Measurements from ENCODE around the gene PPP2R2D. TPM values are rescaled to one million over a fixed set of nuclear protein-coding genes. Genes with fewer than 3 reads are reported as not detected.
A peak's percentile ranks its signal among the peaks of the same experiment; 100 is the strongest.
"Not testable (repeated sequence)": the region's sequence is repeated elsewhere in the genome, so short reads cannot be mapped to it uniquely, and the experiment has no call there.

The PPP2R2D gene
- total and polyA plus RNA-seq, 5 donors = 30.1 to 38.2 (median 35.4) TPM

- Histone ChIP-seq H3K27me3 (ENCODE audit: control insufficient read depth, insufficient read depth) (no peaks in the 10 kb centered on the region), H3K27ac (ENCODE audit: low read length) (no peak overlapping the region), H3K4me1 (ENCODE audit: control insufficient read depth, insufficient read depth, low read length) (peaks cover 7% of the 10 kb centered on the region), H3K9me3 (ENCODE audit: control insufficient read depth, low read length) (no peaks in the 10 kb centered on the region), H3K4me3 (ENCODE audit: low read length) (peak overlapping the region; percentile 55)
- intact Hi-C loops (cut with DNase I) = loop anchor here in 1 of 4 donors (10.0 kb wide), 1 partner anchor 75 kb away; the partner anchor contains the start of gene PPP2R2D
- DNase-seq = peak; percentile 53 to 83 (median 82)
- peak; percentile 37 to 55 for ATAC-seq
- WGBS = 10% methylated on average over 30 of the region's 30 CpGs
These were observed 79.0 kb downstream of the PPP2R2D start for GRCh38 chr10:131979821-131980270.

- intact Hi-C loops (cut with DNase I) = no loop called here
- WGBS = 86% methylated on average over 8 of the region's 8 CpGs
- Histone ChIP-seq H3K27ac (ENCODE audit: low read length) (no peak overlapping the region), H3K27me3 (ENCODE audit: control insufficient read depth, insufficient read depth) (no peaks in the 10 kb centered on the region), H3K4me1 (ENCODE audit: control insufficient read depth, insufficient read depth, low read length) (peaks cover 7% of the 10 kb centered on the region), H3K9me3 (ENCODE audit: control insufficient read depth, low read length) (no peaks in the 10 kb centered on the region), H3K4me3 (ENCODE audit: low read length) (peak overlapping the region; percentile 77)
- ATAC-seq (no peak), DNase-seq (no peak)
These were observed 79.5 kb downstream of the PPP2R2D start for GRCh38 chr10:131980321-131980720.

DNA sequence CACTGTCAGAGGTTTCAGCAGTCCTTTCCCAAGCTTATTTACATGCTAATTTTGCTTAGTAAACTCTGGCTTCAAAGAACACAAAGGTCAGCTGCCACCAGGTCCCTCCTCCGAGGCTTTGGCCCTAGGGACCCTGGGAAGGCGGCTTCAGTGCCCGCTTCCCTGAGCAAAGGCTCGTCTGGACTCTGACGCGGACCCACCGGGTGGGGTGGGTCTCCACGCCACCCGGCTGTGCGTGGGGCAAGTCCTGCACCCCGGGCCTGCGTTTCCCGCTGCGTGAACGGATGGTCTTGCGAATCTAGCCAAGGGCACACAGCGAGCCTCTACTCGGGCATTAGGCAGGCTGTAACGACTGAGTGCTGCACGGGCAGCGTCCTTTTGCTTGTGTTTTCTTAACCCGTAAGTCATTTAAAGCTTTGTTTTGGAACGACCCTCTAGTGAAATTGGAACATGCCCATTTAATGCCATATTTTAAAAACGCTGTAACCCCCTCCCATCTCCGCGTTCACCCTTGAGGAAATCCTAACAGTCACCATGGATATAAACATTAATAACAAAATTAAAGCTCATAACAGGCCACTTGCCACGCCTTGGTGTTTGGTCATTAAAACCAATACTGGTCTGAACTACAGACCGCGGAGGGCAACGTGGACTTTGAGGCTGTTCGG, 80.1 kb downstream of the PPP2R2D start:
- H3K4me1 ChIP-seq (ENCODE audit: control insufficient read depth, insufficient read depth, low read length) = peaks cover 3% of the 10 kb centered on the region
- intact Hi-C loops (cut with DNase I) = no loop called here
- no peaks in the 10 kb centered on the region for H3K9me3 ChIP-seq (ENCODE audit: control insufficient read depth, low read length)
- peak overlapping the region; percentile 14 for H3K27ac ChIP-seq (ENCODE audit: low read length)
- DNase-seq (peak in 1 of 3 donors; percentile 63), ATAC-seq (peak in 1 of 2 donors; percentile 3)
- WGBS = 5% methylated on average over 31 of the region's 31 CpGs
- H3K4me3 ChIP-seq (ENCODE audit: low read length) = peak overlapping the region; percentile 77
- H3K27me3 ChIP-seq (ENCODE audit: control insufficient read depth, insufficient read depth) = no peaks in the 10 kb centered on the region

GRCh38 chr10:131981429-131982184, 80.8 kb downstream of the PPP2R2D start, which contains the start of gene BNIP3:
TSS of gene BNIP3 (minus strand) at chr10:131981923. CDS start at chr10:131981806, 117 bp downstream.
- ATAC-seq (peak; percentile 97 to 98), DNase-seq (peak; percentile 96 to 99 (median 99))
- intact Hi-C loops (cut with DNase I) = no loop called here
- H3K9me3 ChIP-seq (ENCODE audit: control insufficient read depth, low read length) = no peaks in the 10 kb centered on the region
- peak within 1 kb of the TSS; percentile 77 for H3K4me3 ChIP-seq (ENCODE audit: low read length)
- under 1% methylated on average over 99 of the region's 100 CpGs for WGBS
- H3K4me1 ChIP-seq (ENCODE audit: control insufficient read depth, insufficient read depth, low read length) = peaks cover 2% of the 10 kb centered on the region
- no peaks in the 10 kb centered on the region for H3K27me3 ChIP-seq (ENCODE audit: control insufficient read depth, insufficient read depth)
- H3K27ac ChIP-seq (ENCODE audit: low read length) = peak within 1 kb of the TSS; percentile 58

DNA sequence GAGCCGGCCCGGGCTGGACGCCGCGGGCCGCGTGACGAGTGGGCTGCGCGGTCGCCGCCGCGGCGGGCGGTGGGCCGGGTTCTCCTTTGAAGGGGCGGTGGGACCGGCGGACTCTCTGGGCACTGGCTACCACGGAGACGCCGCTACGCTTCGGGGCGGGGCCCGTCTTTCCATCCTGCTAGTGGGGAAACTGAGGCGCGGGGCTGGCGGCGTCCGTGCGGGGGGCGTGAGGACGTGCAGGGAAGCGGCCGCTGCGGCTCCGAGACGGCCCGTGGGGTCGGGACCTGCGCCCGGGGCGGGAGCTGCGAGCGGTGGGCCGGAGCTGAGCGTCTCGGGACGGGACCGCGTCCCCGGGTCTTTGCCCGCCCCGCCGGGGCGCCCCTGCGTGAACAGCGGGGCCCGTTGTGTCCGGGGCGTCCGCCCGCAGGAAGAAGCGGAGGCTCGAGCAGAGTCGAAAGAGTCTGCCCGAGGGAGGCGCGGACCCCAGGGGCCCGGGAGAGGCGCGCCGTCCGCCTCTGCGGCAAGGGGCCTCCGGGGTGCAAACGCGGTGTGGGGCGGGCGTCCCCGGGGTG, 81.5 kb downstream of the PPP2R2D start:
- ATAC-seq = peak in 1 of 2 donors; percentile 2
- no peaks in the 10 kb centered on the region for H3K9me3 ChIP-seq (ENCODE audit: control insufficient read depth, low read length)
- H3K27ac ChIP-seq (ENCODE audit: low read length) = peak overlapping the region; percentile 58
- intact Hi-C loops (cut with DNase I) = no loop called here
- peaks cover 2% of the 10 kb centered on the region for H3K4me1 ChIP-seq (ENCODE audit: control insufficient read depth, insufficient read depth, low read length)
- WGBS = 3% methylated on average over 83 of the region's 83 CpGs
- peak in 1 of 3 donors; percentile 69 for DNase-seq
- no peaks in the 10 kb centered on the region for H3K27me3 ChIP-seq (ENCODE audit: control insufficient read depth, insufficient read depth)
- H3K4me3 ChIP-seq (ENCODE audit: low read length) = peak overlapping the region; percentile 77

DNA sequence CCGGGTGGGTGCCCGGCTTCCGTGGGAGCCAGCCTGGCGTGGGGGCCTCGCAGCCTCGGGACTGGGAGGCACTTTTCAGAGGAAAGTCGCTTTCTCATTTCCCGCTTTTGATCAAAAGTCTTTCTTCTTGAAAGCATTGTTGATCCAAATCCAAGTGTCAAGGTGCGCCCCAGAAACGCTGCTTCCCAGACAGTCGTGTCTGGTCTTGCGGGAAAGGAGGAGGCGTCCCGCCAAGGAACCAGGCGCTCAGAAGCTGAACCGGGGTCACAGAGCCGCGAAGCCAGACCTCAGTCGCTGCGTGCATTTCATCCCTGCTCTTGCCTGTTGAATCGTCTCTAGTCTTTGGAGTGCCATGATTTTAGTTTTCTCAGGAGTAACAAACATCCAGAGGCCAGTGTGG, 82.0 kb downstream of the PPP2R2D start:
- peak overlapping the region; percentile 77 for H3K4me3 ChIP-seq (ENCODE audit: low read length)
- peaks cover 2% of the 10 kb centered on the region for H3K4me1 ChIP-seq (ENCODE audit: control insufficient read depth, insufficient read depth, low read length)
- DNase-seq (peak in 1 of 3 donors; percentile 70), ATAC-seq (no peak)
- H3K9me3 ChIP-seq (ENCODE audit: control insufficient read depth, low read length) = no peaks in the 10 kb centered on the region
- no peak overlapping the region for H3K27ac ChIP-seq (ENCODE audit: low read length)
- no peaks in the 10 kb centered on the region for H3K27me3 ChIP-seq (ENCODE audit: control insufficient read depth, insufficient read depth)
- 67% methylated on average over 21 of the region's 21 CpGs for WGBS
- intact Hi-C loops (cut with DNase I) = no loop called here

DNA sequence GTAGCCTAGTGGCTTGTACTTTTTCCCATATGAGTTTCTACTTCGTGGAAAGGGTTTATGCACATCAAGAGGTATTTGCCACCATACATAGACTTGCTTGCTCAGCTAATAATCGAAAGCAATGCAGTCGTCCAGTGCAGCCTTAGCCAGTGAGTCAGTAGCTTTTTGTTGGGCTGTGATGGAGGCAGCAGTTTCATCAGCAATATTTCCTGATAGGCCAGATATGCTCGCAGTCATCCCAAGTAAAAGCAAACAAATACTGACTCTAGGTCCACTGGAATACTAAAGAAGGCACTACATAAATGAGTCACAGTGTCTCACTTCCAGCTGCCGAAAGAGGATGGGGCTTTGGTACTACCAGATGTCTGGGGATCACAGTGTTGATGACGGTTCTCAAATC, 83.0 kb downstream of the PPP2R2D start:
- Histone ChIP-seq H3K27ac (ENCODE audit: low read length) (no peak overlapping the region), H3K27me3 (ENCODE audit: control insufficient read depth, insufficient read depth) (no peaks in the 10 kb centered on the region), H3K4me3 (ENCODE audit: low read length) (no peak overlapping the region), H3K4me1 (ENCODE audit: control insufficient read depth, insufficient read depth, low read length) (peaks cover 2% of the 10 kb centered on the region), H3K9me3 (ENCODE audit: control insufficient read depth, low read length) (no peaks in the 10 kb centered on the region)
- DNase-seq (no peak), ATAC-seq (no peak)
- intact Hi-C loops (cut with DNase I) = no loop called here
- WGBS = 72% methylated on average over 6 of the region's 6 CpGs

- H3K9me3 ChIP-seq (ENCODE audit: control insufficient read depth, low read length) = not testable (repeated sequence)
These were observed 86.0 kb downstream of the PPP2R2D start for GRCh38 chr10:131986851-131987250.

GRCh38 chr10:131987301-131987700, 86.5 kb downstream of the PPP2R2D start:
- H3K27ac ChIP-seq (ENCODE audit: low read length); H3K4me1 ChIP-seq (ENCODE audit: control insufficient read depth, insufficient read depth, low read length); H3K27me3 ChIP-seq (ENCODE audit: control insufficient read depth, insufficient read depth); H3K4me3 ChIP-seq (ENCODE audit: low read length); DNase-seq; ATAC-seq; H3K9me3 ChIP-seq (ENCODE audit: control insufficient read depth, low read length); intact Hi-C loops (cut with DNase I): not testable (repeated sequence)
- 95% methylated on average over 4 of the region's 5 CpGs for WGBS

More at GRCh38 chr10:131986851-131987250, 86.0 kb downstream of the PPP2R2D start:
- H3K4me1 ChIP-seq (ENCODE audit: control insufficient read depth, insufficient read depth, low read length); H3K4me3 ChIP-seq (ENCODE audit: low read length); ATAC-seq; intact Hi-C loops (cut with DNase I); H3K27ac ChIP-seq (ENCODE audit: low read length); H3K27me3 ChIP-seq (ENCODE audit: control insufficient read depth, insufficient read depth); DNase-seq: not testable (repeated sequence)
- 97% methylated on average over 7 of the region's 7 CpGs for WGBS

DNA sequence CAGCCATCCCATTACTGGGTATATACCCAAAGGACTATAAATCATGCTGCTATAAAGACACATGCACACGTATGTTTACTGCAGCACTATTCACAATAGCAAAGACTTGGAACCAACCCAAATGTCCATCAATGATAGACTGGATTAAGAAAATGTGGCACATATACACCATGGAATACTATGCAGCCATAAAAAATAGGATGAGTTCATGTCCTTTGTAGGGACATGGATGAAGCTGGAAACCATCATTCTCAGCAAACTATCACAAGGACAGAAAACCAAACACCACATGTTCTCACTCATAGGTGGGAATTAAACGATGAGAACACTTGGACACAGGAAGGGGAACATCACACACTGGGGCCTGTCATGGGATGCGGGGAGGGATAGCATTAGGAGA, 87.0 kb downstream of the PPP2R2D start:
- DNase-seq; H3K9me3 ChIP-seq (ENCODE audit: control insufficient read depth, low read length); H3K4me1 ChIP-seq (ENCODE audit: control insufficient read depth, insufficient read depth, low read length); intact Hi-C loops (cut with DNase I); H3K27me3 ChIP-seq (ENCODE audit: control insufficient read depth, insufficient read depth); ATAC-seq; H3K4me3 ChIP-seq (ENCODE audit: low read length); H3K27ac ChIP-seq (ENCODE audit: low read length): not testable (repeated sequence)
- WGBS = 99% methylated on average over 2 of the region's 3 CpGs

DNA sequence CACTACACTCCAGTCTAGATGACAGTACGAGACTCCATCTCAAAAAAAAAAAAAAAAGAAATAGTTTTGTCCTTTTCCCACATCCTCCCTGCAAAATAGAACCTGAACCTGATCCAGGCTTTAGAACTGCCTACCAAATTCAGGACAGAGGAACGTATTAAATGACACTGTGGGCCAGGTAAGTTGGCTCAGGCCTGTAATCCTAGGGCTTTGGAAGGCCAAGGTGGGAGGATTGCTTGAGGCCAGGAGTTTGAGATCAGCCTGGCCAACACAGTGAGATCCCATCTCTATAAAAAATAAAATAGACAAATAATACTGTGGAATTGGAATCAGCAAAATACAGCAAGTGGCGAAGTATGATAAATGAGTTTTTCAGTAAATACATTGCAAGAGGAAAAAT, 90.9 kb downstream of the PPP2R2D start:
- H3K9me3 ChIP-seq (ENCODE audit: control insufficient read depth, low read length) = no peaks in the 10 kb centered on the region
- H3K27ac ChIP-seq (ENCODE audit: low read length) = no peak overlapping the region
- WGBS = 90% methylated on average over 3 of the region's 3 CpGs

More for the DNA sequence above, 90.9 kb downstream of the PPP2R2D start:
- no peak for DNase-seq
- intact Hi-C loops (cut with DNase I) = no loop called here
- no peaks in the 10 kb centered on the region for H3K27me3 ChIP-seq (ENCODE audit: control insufficient read depth, insufficient read depth)
- ATAC-seq = no peak
- H3K4me3 ChIP-seq (ENCODE audit: low read length) = no peak overlapping the region
- peaks cover 2% of the 10 kb centered on the region for H3K4me1 ChIP-seq (ENCODE audit: control insufficient read depth, insufficient read depth, low read length)

All from right cardiac atrium (tissue), 5 donors.